DOHH2 (cell line): Measurements from ENCODE around the gene PSMA3.

Experiments
- H3F3A ChIP-seq: fragments of 200-600 bp; sonication (generic), shearing (Covaris generic); 2 replicates; pipeline ENCODE4 v1.6.0; 2016; ENCODE audit warnings: antibody characterized with exemption, mild to moderate bottlenecking; ENCODE audit not compliant: control insufficient read depth, insufficient read depth
- H3K27ac ChIP-seq: fragments of 200-600 bp; sonication (generic); 2 replicates; pipeline ENCODE4 v1.5.1; 2014; ENCODE audit warnings: low read depth, mild to moderate bottlenecking, low read length, moderate library complexity
- H3K27me3 ChIP-seq: fragments of 200-600 bp; sonication (generic); 2 replicates; pipeline ENCODE4 v1.6.1; 2014; ENCODE audit warnings: mild to moderate bottlenecking, low read length, mixed read lengths; ENCODE audit not compliant: control insufficient read depth
- H3K36me3 ChIP-seq: fragments of 200-600 bp; sonication (generic); 2 replicates; pipeline ENCODE4 v1.6.1; 2014; ENCODE audit warnings: mild to moderate bottlenecking, low read length, moderate library complexity, mixed read lengths; ENCODE audit not compliant: control insufficient read depth
- H3K4me1 ChIP-seq: fragments of 200-600 bp; sonication (generic); 2 replicates; pipeline ENCODE4 v1.6.1; 2014; ENCODE audit warnings: mild to moderate bottlenecking, low read length, mixed read lengths; ENCODE audit not compliant: control insufficient read depth
- H3K4me2 ChIP-seq: fragments of 200-600 bp; sonication (generic); 2 replicates; pipeline ENCODE4 v1.6.0; 2014; ENCODE audit warnings: mild to moderate bottlenecking, low read length, moderate library complexity
- H3K4me3 ChIP-seq: fragments of 200-600 bp; sonication (generic); 2 replicates; pipeline ENCODE4 v1.5.1; 2014; ENCODE audit warnings: mild to moderate bottlenecking, low read length, mixed read lengths
- H3K79me2 ChIP-seq: fragments of 200-600 bp; sonication (generic); 2 replicates; pipeline ENCODE4 v1.6.1; 2014; ENCODE audit warnings: mild to moderate bottlenecking, low read length, mixed read lengths; ENCODE audit not compliant: control insufficient read depth
- H3K9me2 ChIP-seq: fragments of 200-600 bp; sonication (generic); replicated peaks from 2 replicates; pipeline ENCODE4 v1.6.1; 2014; ENCODE audit warnings: mild to moderate bottlenecking, low read length, mixed read lengths; ENCODE audit not compliant: control insufficient read depth
- H3K9me3 ChIP-seq: fragments of 200-600 bp; sonication (generic); 2 replicates; pipeline ENCODE4 v1.6.1; 2014; ENCODE audit warnings: antibody characterized with exemption, low read length, mixed read lengths; ENCODE audit not compliant: control insufficient read depth, insufficient read depth
- H4K20me1 ChIP-seq: fragments of 200-600 bp; sonication (generic); 2 replicates; pipeline ENCODE4 v1.6.0; 2014; ENCODE audit warnings: low read depth, mild to moderate bottlenecking, antibody characterized with exemption, low read length, moderate library complexity; ENCODE audit not compliant: control insufficient read depth, insufficient read depth
- CTCF ChIP-seq: fragments of 200-600 bp; sonication (generic); IDR thresholded peaks from one replicate; pipeline ENCODE4 v1.5.1; 2014; ENCODE audit warnings: antibody characterized with exemption, mild to moderate bottlenecking, low read depth, low read length; ENCODE audit not compliant: poor library complexity, severe bottlenecking
- EZH2phosphoT487 ChIP-seq: fragments of 200-600 bp; sonication (generic); IDR thresholded peaks from 2 replicates; pipeline ENCODE4 v1.6.1; 2017; ENCODE audit warnings: borderline replicate concordance, mild to moderate bottlenecking, antibody characterized with exemption, low read length, moderate library complexity, mixed read lengths

PSMA3 gene

GRCh38 chr14:58292187-58292586, 47.5 kb downstream of the PSMA3 start:
- Histone ChIP-seq H3K4me3 (no peak overlapping the region), H3K79me2 (peaks cover 100% of the 10 kb centered on the region), H4K20me1 (peaks cover 15% of the 10 kb centered on the region; the same call in 1 of the 2 replicates), H3F3A (no peaks in the 10 kb centered on the region), H3K4me2 (no peak overlapping the region), H3K9me2 (no peaks in the 10 kb centered on the region), H3K27me3 (no peaks in the 10 kb centered on the region), H3K4me1 (peaks cover 6% of the 10 kb centered on the region), H3K36me3 (peaks cover 88% of the 10 kb centered on the region), H3K27ac (no peak overlapping the region), H3K9me3 (no peaks in the 10 kb centered on the region)
- TF ChIP-seq CTCF: no peak
- TF ChIP-seq EZH2phosphoT487: no peak

GRCh38 chr14:58294201-58294600, 49.6 kb downstream of the PSMA3 start:
- Histone ChIP-seq H3K9me2 (no peaks in the 10 kb centered on the region), H3K27me3 (no peaks in the 10 kb centered on the region), H3F3A (no peaks in the 10 kb centered on the region), H4K20me1 (peaks cover 16% of the 10 kb centered on the region; the same call in 1 of the 2 replicates), H3K4me3 (no peak overlapping the region), H3K9me3 (no peaks in the 10 kb centered on the region), H3K79me2 (peaks cover 93% of the 10 kb centered on the region), H3K4me1 (peaks cover 6% of the 10 kb centered on the region), H3K36me3 (peaks cover 72% of the 10 kb centered on the region), H3K27ac (no peak overlapping the region), H3K4me2 (no peak overlapping the region)
- TF ChIP-seq EZH2phosphoT487 (no peak), CTCF (no peak)

GRCh38 chr14:58296726-58297125, 52.1 kb downstream of the PSMA3 start:
- no peaks in the 10 kb centered on the region for H3K9me3 ChIP-seq
- peaks cover 67% of the 10 kb centered on the region for H3K36me3 ChIP-seq
- TF ChIP-seq CTCF (no peak), EZH2phosphoT487 (no peak)
- H3K79me2 ChIP-seq: peaks cover 90% of the 10 kb centered on the region
- peak overlapping the region; percentile 85 for H3K4me3 ChIP-seq
- H3K4me2 ChIP-seq: peak overlapping the region; percentile 65
- no peaks in the 10 kb centered on the region for H3K27me3 ChIP-seq
- peaks cover 16% of the 10 kb centered on the region; the same call in 1 of the 2 replicates for H4K20me1 ChIP-seq
- no peaks in the 10 kb centered on the region for H3K9me2 ChIP-seq
- H3K4me1 ChIP-seq: peaks cover 16% of the 10 kb centered on the region
- peak overlapping the region; percentile 89; the same call in 1 of the 2 replicates for H3K27ac ChIP-seq
- no peaks in the 10 kb centered on the region for H3F3A ChIP-seq
